Measurements from ENCODE around the gene CACNA1G.

CACNA1G gene

DNA sequence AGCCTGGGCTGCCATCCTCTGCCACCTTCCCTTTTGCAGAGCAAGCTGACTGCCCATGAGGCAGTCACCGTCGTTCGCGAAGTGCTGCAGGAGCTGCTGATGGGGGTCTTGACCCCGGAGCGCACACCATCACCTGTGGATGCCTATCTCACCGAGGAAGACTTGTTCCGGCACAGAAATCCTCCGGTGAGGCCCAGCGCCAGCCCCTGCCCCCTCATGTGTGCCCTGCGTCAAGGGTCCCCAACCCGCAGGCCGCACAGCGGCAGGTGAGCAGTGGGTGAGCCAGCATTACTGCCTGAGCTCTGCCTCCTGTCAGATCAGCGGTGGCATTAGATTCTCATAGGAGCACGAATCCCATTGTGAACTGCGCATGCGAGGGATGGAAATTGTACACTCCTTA lies 35.7 kb upstream of the CACNA1G start:
- DNase-seq (ENCODE audit: extremely low read depth, low read depth): no peak
- TF ChIP-seq, protein P1, sequence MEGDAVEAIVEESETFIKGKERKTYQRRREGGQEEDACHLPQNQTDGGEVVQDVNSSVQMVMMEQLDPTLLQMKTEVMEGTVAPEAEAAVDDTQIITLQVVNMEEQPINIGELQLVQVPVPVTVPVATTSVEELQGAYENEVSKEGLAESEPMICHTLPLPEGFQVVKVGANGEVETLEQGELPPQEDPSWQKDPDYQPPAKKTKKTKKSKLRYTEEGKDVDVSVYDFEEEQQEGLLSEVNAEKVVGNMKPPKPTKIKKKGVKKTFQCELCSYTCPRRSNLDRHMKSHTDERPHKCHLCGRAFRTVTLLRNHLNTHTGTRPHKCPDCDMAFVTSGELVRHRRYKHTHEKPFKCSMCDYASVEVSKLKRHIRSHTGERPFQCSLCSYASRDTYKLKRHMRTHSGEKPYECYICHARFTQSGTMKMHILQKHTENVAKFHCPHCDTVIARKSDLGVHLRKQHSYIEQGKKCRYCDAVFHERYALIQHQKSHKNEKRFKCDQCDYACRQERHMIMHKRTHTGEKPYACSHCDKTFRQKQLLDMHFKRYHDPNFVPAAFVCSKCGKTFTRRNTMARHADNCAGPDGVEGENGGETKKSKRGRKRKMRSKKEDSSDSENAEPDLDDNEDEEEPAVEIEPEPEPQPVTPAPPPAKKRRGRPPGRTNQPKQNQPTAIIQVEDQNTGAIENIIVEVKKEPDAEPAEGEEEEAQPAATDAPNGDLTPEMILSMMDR (IDR thresholded peaks at IDR 0.05; ENCODE audit: low read depth, low read length): no peak

DNA sequence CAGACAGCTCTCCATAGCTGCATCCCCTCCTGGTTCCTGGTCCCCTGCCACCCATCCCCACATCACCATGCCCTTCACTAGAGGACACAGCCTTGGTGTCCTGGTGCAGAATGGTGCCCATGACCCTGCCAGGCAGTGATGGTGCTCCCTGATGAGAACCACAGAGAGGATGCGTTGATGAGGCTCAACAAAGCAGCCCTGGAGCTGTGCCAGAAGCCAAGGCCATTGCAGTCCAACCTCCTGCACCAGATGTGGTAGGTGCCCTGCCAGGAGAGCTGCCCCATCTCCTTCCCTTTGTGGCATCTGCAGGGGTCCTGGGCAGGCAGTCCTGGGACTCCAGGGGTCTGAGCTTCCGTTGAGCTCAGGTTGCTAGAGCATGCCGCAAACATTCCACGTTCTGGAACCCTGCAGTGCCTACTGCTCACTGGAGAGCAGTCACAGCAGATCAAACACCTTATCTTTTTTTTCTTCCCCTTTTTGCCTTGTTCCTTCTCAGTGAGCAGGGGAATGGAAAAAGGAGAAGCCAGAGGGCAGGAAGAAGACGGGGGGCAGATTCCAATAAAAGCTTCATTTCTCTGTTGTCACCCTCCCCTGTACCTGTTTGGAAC lies 33.3 kb upstream of the CACNA1G start:
- no peak for DNase-seq (ENCODE audit: extremely low read depth, low read depth)
- TF ChIP-seq, protein P1 (IDR thresholded peaks at IDR 0.05; ENCODE audit: low read depth, low read length): no peak

DNA sequence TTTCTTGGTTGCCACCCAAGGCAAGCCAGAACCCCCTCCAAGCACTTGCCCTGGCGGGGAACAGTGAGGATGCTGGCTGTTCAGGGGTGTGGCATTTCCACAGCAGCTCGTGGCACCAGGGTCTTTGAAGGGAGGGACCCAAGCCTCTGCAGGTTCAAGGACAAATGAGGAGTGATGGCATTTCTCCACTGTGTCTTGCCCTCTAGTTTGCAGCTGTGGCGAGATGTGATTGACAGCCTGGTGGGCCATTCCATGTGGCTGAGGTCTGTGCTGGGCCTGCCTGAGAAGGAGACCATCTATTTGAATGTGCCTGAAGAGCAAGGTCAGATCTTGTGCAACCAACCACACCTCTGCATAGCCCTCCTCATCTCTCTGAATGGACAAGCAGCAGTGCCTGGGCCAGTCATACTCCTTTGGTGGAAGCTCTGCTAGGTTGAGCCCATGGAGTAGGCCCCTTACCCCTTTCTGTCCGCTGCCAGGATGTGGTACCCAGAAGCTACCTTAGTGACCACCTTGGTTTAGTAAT lies 32.5 kb upstream of the CACNA1G start:
- TF ChIP-seq, protein P1 (IDR thresholded peaks at IDR 0.05; ENCODE audit: low read depth, low read length): no peak

DNA sequence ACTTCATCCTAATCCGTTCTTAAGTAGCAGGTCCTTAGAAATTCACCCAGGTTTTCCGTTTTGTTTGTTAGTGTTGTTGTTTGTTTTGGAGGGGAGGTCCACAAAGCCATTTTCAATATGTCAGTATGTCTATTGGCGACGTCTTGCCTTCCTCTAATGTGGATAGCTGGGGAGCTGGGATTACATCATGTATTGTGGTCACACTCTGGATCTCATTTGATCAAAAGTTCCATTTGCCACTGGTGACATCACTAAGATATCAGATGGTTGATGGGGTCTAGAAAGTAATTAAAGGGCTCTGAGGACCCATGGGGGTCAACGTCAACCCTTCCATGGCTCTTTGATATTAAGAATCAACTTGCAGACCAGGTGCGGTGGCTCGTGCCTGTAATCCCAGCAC lies 30.7 kb upstream of the CACNA1G start:
- no peak for DNase-seq (ENCODE audit: extremely low read depth, low read depth)

More for the DNA sequence above, 32.5 kb upstream of the CACNA1G start:
- no peak for DNase-seq (ENCODE audit: extremely low read depth, low read depth)

DNA sequence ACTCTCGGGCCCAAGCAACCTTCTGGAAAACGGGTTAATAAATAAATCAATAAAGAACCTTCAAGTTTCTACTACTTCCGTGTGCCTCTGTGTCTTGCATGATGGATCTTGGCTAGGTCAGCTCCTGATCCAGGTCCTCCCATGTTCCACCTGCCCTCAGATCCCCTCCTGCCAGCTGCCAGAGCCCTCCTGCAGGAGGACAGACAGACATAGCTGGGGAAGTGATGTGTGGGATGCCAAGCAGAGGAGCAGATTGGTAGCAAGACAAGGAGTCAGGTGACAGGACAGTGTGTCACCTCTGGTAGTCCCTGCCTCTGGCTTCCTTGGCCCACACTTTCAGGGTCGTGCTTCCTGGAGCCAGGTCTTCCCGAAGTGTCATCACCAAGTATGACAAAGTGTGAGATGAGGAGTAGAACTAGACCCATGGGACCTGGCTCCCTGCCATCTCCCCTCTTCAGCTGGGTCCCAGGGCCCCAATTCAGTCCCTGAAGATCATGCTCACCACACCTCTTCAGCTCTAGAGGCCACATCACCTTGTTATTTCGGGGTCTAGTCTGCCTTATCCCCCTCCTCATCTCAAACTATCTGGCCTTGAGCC lies 29.0 kb upstream of the CACNA1G start:
- no peak for DNase-seq (ENCODE audit: extremely low read depth, low read depth)
- TF ChIP-seq, protein P1 (IDR thresholded peaks at IDR 0.05; ENCODE audit: low read depth, low read length): no peak

More for the DNA sequence above, 30.7 kb upstream of the CACNA1G start:
- TF ChIP-seq, protein P1 (IDR thresholded peaks at IDR 0.05; ENCODE audit: low read depth, low read length): no peak

DNA sequence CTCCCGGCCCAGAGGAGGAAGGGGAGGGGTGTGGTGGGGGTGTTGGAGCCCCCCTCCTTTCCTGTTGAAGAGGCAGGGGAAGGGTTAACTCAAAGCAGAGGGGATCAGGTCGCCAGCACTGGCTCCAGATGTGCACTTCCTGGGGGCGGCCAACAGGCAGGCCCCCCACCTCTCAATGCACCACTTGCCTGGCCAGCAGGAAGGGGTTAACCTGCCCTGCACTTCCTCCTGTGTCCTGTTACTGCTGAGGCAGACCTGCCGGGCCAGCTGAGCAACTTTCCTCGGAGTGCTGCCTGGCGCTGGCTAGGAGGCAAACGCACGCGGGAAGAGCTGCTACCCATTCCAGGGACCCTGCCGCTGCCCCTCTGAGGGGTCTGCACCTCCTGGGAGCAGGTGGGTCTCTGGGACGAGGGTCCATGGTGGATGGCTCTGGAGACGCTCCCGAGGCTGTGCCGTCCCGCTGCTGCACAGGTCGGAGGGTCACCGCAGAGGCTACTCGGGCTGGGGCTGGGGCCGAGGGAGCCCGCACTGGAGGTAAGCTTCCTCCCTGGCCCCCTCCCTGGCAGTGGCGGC lies 28.0 kb upstream of the CACNA1G start, which contains the start of gene EPN3:
TSS of gene EPN3 (plus strand) at position 284 of the 573 bp plus-strand sequence. CDS start 3,822 bp downstream, outside the sequence.
- TF ChIP-seq, protein P1 (IDR thresholded peaks at IDR 0.05; ENCODE audit: low read depth, low read length): no peak
- no peak for DNase-seq (ENCODE audit: extremely low read depth, low read depth)

DNA sequence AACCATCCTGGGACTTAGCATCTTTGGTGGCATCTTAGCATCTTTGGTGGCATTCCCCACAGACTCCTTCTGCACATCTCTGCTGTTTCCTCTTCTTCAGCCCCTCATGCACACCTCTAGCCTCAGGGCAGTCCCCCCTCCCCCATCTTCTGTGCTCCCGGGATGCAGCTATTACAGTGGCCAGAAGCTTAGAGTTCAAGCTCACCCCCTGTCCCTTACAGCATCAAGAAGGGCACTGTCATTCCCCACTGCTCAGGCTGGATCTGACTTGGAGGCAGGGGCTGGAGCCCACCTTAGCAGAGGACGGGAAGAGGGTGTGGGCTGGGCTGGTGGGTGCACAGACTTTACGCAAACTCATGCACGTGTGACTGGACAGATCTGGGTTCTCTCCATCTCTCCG lies 27.3 kb upstream of the CACNA1G start:
- TF ChIP-seq, protein P1 (IDR thresholded peaks at IDR 0.05; ENCODE audit: low read depth, low read length): no peak
- DNase-seq (ENCODE audit: extremely low read depth, low read depth): no peak

Data from AG09319 (cell line).